ENCODE results near the gene APOLD1.
A peak's percentile ranks its signal among the peaks of the same experiment; 100 is the strongest.
"Not testable (repeated sequence)": the region's sequence is repeated elsewhere in the genome, so short reads cannot be mapped to it uniquely, and the experiment has no call there.

The APOLD1 gene
- 3.7 to 3.8 reads per million in 2 experiments for total RNA-seq

- DNase-seq (ENCODE audit: low read depth): no peak
These were observed at the start of gene APOLD1 for GRCh38 chr12:12784911-12785814. Gene APOLD1 (plus strand): TSS chr12:12785659. CDS start chr12:12785692, 33 bp downstream.

- DNase-seq (ENCODE audit: low read depth): peak; percentile 33
These were observed 48.4 kb upstream of the APOLD1 start for GRCh38 chr12:12736759-12737676.

- not testable (repeated sequence) for DNase-seq (ENCODE audit: low read depth)
These were observed 47.3 kb upstream of the APOLD1 start for GRCh38 chr12:12738152-12738551.

DNA sequence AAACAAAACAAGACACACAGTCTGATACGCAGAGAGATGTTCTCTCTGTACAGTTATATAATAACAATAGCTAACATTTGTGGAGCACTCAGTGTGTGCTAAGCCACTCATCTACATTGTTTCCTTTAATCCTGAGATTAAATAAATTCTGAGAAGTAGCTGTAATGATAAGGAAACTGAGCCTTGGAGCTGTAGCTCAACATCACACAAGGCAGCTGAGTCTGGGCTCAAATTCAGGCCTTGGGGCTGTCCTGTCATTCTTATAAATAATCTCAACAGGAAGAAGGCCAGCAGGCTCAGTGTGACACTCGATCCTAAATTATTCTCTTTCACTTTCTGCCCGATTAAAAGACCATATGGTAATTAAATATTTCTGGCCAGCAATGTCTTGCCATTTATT is 43.8 kb upstream of the APOLD1 start:
- no peak for DNase-seq (ENCODE audit: low read depth)

GRCh38 chr12:12744546-12745305 is 40.7 kb upstream of the APOLD1 start:
- no peak for DNase-seq (ENCODE audit: low read depth)

- DNase-seq (ENCODE audit: low read depth): no peak
These were observed 39.8 kb upstream of the APOLD1 start for GRCh38 chr12:12745576-12746211.

GRCh38 chr12:12747278-12747677 is 38.2 kb upstream of the APOLD1 start:
- DNase-seq (ENCODE audit: low read depth): no peak

- no peak for DNase-seq (ENCODE audit: low read depth)
These were observed 37.4 kb upstream of the APOLD1 start for GRCh38 chr12:12748044-12748443.

DNA sequence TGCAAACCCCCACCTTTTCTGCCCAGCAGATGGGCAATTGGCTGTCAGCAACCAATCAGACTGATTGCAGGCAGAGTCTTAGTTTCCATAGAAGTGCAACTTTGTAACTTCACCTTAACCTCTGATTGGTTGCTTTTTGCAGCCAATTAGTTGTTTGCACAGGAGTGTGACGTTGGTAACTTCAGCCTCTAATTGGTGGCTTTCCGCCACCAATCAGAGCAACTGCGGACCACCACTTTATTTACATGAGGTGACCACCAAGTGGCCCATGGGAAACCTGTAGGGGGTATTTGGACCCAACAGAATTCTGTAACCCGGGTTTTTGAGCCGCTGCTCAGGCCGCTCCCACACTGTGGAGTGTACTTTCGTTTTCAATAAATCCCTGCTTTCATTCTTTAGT is 36.0 kb upstream of the APOLD1 start:
- DNase-seq (ENCODE audit: low read depth): no peak

DNA sequence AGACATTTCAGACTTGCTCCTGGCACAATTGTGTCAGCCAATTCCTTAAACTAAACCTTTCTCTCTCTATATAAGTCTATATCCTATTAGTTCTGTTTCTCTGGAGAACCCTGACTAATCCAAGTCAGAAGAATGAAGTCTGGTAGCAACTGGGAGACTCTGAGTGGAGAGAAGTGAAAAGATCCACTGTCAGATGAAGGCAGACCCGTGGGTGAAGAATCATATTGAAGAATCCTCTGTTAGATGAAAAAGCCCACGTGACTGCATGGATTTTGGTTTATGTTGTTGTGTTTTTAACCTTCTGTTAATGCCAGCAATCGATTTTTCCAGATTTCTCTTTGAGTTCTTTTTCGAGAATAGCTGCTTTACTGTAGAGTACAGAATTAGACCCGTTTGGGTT is 29.5 kb upstream of the APOLD1 start:
- no peak for DNase-seq (ENCODE audit: low read depth)

DNA sequence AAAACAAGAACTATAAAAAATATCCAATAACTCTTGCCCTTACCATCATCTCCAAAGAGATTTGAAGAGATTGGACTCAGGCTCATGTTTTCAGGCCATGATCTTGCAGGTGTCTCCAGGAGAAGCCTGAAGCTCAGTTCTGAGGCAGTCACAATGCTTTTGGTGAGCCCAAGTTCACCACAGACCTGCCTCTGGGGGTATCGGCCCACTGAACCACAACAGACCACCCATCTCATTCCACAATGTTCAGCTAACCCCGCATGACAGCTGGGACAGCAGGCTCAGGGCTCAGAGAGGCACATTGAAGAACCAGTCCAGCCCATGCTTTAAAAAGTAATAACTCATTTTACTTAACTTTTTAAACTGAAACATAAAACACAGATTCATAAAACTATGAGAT is 28.3 kb upstream of the APOLD1 start:
- no peak for DNase-seq (ENCODE audit: low read depth)

DNA sequence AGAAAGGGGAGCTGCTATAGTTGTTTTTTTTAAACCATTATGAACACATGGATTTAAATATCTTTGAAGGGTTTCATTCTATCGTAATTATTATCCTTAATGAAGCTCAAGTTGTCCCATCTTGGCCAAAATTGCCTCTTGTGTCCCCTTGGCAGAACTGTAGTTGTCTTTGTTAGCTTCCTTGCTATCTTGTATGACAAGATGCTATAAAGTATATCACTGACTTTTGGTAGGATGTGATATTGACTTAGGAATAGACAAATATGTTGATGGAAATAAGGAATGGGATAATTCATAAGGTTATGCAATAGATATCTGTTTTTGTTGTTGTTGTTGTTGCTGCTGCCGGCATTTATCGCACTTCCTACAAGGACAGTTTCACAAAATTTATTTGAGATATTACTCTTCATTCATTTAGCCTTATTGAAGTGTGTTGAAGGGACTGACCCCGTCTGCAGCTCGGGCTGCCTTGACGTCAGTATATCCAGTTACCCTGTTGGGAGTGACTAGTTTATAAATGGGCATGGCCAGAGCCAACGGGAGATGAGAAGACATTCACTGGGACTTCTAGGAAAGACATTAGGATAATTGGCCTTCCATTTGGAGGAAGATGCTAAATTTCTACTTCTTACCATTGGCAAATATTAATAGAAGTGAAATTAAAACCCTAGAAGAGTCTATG is 26.1 kb upstream of the APOLD1 start:
- DNase-seq (ENCODE audit: low read depth): no peak

GRCh38 chr12:12764824-12765223 is 20.6 kb upstream of the APOLD1 start:
- no peak for DNase-seq (ENCODE audit: low read depth)

DNA sequence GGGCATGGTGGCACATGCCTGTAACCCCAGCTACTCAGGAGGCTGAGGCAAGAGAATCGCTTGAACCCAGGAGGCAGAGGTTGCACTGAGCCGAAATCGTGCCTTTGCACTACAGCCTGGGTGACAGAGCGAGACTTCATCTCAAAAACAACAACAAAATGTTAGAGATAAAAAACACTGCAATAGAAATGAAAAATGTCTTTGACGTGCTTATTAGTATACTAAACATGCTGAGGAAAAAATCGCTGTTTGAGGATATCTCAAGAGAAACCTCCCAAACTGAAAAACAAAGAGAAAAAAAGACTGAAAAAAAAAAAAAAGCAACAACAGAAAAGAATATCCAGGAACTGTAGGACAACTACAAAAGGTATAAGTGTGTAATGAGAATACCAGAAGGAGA is 15.2 kb upstream of the APOLD1 start:
- DNase-seq (ENCODE audit: low read depth): no peak

DNA sequence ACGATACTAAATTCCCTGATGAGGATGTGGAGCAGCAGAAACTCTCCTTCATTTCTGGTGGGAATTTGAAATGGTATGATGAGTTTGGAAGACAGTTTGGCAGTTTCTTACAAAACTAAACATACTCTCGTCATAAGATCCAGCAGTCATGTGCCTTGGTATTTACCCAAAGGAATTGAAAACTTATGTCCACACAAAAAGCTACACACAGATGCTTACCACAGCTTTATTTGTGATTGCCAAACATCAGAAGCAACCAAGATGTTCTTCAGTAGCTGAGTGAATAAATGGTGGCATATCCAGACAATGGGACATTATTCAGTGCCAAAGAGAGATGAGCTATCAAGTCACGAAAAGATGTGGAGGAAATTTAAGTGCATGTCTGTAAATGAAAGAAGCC is 10.7 kb upstream of the APOLD1 start:
- no peak for DNase-seq (ENCODE audit: low read depth)

DNA sequence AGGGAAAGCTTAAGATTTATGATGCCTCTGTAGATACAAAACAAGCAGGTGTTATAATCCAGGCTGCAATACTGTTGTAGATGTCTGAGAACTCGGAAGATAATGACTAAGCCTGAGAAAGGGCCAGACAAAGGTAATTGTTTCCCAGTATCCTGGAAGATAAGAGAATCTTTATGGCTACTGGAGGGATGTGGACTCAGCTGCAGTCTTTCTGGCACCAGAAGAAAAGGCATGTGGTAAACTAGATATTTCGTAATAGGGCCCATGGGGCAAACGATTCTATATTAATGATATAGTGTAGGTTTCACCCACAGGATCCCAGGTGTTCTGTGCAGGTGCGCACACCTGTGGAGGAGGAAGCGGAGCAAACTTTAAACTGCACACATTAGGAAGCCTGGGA is 9.2 kb upstream of the APOLD1 start:
- no peak for DNase-seq (ENCODE audit: low read depth)

GRCh38 chr12:12777092-12777491 is 8.4 kb upstream of the APOLD1 start:
- DNase-seq (ENCODE audit: low read depth): no peak

GRCh38 chr12:12779007-12779406 is 6.5 kb upstream of the APOLD1 start:
- no peak for DNase-seq (ENCODE audit: low read depth)

DNA sequence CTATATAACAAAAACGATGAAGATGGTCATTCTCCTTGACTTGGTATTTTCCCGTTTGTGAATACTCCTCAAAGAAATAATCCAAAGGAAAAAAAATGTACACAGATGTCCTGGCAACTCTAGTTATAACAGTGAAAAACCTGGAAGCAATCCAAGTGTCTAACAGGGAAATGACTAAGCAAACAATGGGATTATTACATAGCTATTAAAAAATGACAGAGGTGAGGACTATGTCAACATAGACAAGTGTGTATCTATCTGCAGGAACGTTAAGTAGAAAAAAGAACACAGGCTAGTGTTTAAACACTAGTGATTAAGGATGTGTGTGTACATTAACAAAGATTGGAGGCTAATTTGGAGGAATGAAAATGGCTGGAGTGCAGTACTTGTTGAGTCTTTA is 5.9 kb upstream of the APOLD1 start:
- no peak for DNase-seq (ENCODE audit: low read depth)

- no peak for DNase-seq (ENCODE audit: low read depth)
These were observed 1.3 kb upstream of the APOLD1 start for GRCh38 chr12:12784116-12784515.

GRCh38 chr12:12786351-12786705 is 869 bp downstream of the APOLD1 start:
- DNase-seq (ENCODE audit: low read depth): no peak
